Mucosa of descending colon (tissue), 3 donors: ENCODE results near the gene SPDYE6. TPM values are rescaled to one million over a fixed set of nuclear protein-coding genes. Genes with fewer than 3 reads are reported as not detected.
"Not testable (repeated sequence)": the region's sequence is repeated elsewhere in the genome, so short reads cannot be mapped to it uniquely, and the experiment has no call there.

Source experiments
- ATAC-seq: fragments of 200-7000 bp; cut with Tn5 transposase; one replicate; pipeline ENCODE4 v1.9.1; 2020; ENCODE audit warnings: mild to moderate bottlenecking, moderate library complexity
- DNase-seq, 3 donors: peaks; one replicate each; pipeline ENCODE4 v3.0.0-alpha.2; 2020
- H3K36me3 ChIP-seq: fragments of 200-600 bp; one replicate; pipeline ENCODE4 v1.8.0; 2021; ENCODE audit warnings: low read depth, mild to moderate bottlenecking
- H3K4me1 ChIP-seq: fragments of 200-600 bp; one replicate; pipeline ENCODE4 v1.8.0; 2021; ENCODE audit warnings: low read depth, mild to moderate bottlenecking
- H3K4me3 ChIP-seq: fragments of 200-600 bp; one replicate; pipeline ENCODE4 v1.8.0; 2021; ENCODE audit warnings: mild to moderate bottlenecking
- H3K9me3 ChIP-seq: fragments of 200-600 bp; one replicate; pipeline ENCODE4 v1.8.0; 2021; ENCODE audit warnings: mild to moderate bottlenecking
- CTCF ChIP-seq: fragments of 200-600 bp; IDR thresholded peaks from one replicate; pipeline ENCODE4 v1.8.0; 2022; ENCODE audit warnings: antibody characterized with exemption, mild to moderate bottlenecking
- intact Hi-C, 2 donors: fragments of 100-400 bp; cut with DNase I in 1 of 2; cut with micrococcal nuclease in 1 of 2; formaldehyde crosslinking; loops; one replicate each; pipeline versions ENCODE4 v1.11.0 to v1.11.1; 2022; cut with DNase I, micrococcal nuclease
- total RNA-seq, 3 donors: library from RNA; stranded (reverse); fragmentation: NEBNext Ultra II Directional in 2 of 3; extraction: Animal tissue kit (Norgen Biotek cat#: 25700) in 2 of 3; gene quantifications; one replicate each; pipeline versions ENCODE4 v1.2.1 to v1.2.4, GENCODE V29; 2021 to 2023
- donor health status: DM: no; HTN: no; CAD: no; lungs with moderate emphysema.
- donor health status: DM: no; HTN: no; CAD: no.
- donor health status: DM: no; HTN: yes; CAD: no.

The SPDYE6 gene
- total RNA-seq, 3 donors from 2014 or later = not detected

- TF ChIP-seq CTCF = peak; percentile 85
- DNase-seq = peak; percentile 78 to 92 (median 89)
- H3K4me1 ChIP-seq = peaks cover 6% of the 10 kb centered on the region
- ATAC-seq = peak; percentile 96
- H3K36me3 ChIP-seq = no peaks in the 10 kb centered on the region
- H3K4me3 ChIP-seq = no peak overlapping the region
- intact Hi-C loops = loop anchor here in 1 of 2 donors (10.0 kb wide), 1 partner anchor 106 kb away; the partner anchor contains the start of gene SH2B2
- no peaks in the 10 kb centered on the region for H3K9me3 ChIP-seq
Measured at GRCh38 chr7:102390697-102391484, 34.6 kb upstream of the SPDYE6 start.

DNA sequence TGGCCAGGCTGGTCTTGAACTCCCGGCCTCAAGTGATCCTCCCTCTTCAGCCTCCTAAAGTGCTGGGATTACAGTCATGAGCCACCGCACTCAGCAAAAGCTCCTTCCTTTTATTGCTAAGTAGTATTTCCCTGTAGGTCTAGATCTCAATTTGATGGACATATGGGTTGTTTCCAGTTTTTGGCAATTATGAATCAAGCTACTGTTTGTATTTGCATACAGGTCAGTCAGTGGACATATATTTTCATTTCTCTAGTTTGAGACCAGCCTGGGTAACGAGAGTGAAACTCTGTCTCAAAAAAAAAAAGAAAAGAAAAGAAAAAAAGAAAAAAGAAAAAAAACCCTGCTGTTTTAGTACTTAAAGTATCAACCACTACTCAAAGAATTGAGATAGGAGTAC lies 33.6 kb upstream of the SPDYE6 start:
- ATAC-seq = no peak
- H3K4me1 ChIP-seq = no peaks in the 10 kb centered on the region
- no peak for TF ChIP-seq CTCF
- H3K9me3 ChIP-seq = no peaks in the 10 kb centered on the region
- H3K36me3 ChIP-seq = no peaks in the 10 kb centered on the region
- H3K4me3 ChIP-seq = no peak overlapping the region
- intact Hi-C loops = loop anchor here (5.0 to 10.0 kb wide), 2 partner anchors 105 to 108 kb away; partner anchors contain the start of gene SH2B2 (in 1 of the 2)
- DNase-seq = no peak

GRCh38 chr7:102387064-102387463 lies 30.8 kb upstream of the SPDYE6 start:
- no peaks in the 10 kb centered on the region for H3K36me3 ChIP-seq
- ATAC-seq = no peak
- intact Hi-C loops = loop anchor here in 1 of 2 donors (5.0 kb wide), 1 partner anchor 105 kb away; no protein-coding TSS in a partner anchor

GRCh38 chr7:102381696-102382425 lies 25.6 kb upstream of the SPDYE6 start:
- ATAC-seq = not testable (repeated sequence)

More at GRCh38 chr7:102387064-102387463, 30.8 kb upstream of the SPDYE6 start:
- no peaks in the 10 kb centered on the region for H3K9me3 ChIP-seq
- no peaks in the 10 kb centered on the region for H3K4me1 ChIP-seq
- no peak for TF ChIP-seq CTCF
- DNase-seq = no peak
- H3K4me3 ChIP-seq = no peak overlapping the region

GRCh38 chr7:102380837-102381236 lies 24.6 kb upstream of the SPDYE6 start:
- intact Hi-C loops, H3K4me1 ChIP-seq, H3K36me3 ChIP-seq, DNase-seq, H3K4me3 ChIP-seq, H3K9me3 ChIP-seq, ATAC-seq: not testable (repeated sequence)

More at GRCh38 chr7:102381696-102382425, 25.6 kb upstream of the SPDYE6 start:
- H3K4me1 ChIP-seq, H3K36me3 ChIP-seq, intact Hi-C loops, H3K4me3 ChIP-seq, DNase-seq, H3K9me3 ChIP-seq: not testable (repeated sequence)

DNA sequence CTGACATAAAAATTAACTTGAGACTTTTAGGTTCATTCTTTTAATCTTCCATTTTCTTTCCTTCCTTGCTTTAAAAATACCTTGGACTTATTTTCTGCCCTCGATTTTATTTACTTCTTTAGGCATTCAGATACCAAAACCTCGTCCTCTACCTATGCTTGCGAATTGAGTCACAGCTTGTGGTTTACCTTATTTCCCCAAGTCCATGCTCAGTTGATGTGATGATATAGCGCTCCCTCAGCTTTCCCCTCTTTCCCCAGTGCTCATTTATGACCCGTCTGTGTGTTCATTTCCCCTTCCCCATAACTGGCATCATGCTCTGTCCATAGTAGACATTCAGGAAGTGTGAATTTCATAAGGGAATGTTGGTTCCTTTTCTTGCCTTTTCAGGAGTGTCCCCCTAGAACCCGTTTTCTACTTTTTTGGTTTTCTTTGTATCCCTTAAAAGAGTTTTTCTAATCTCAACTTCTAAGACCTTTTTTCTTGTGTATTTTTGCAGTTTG lies 20.8 kb upstream of the SPDYE6 start:
- DNase-seq = no peak
- Histone ChIP-seq H3K4me3 (no peak overlapping the region), H3K9me3 (no peaks in the 10 kb centered on the region), H3K4me1 (no peaks in the 10 kb centered on the region), H3K36me3 (peaks cover 8% of the 10 kb centered on the region)
- ATAC-seq = no peak
- no peak for TF ChIP-seq CTCF
- intact Hi-C loops = no loop called here

DNA sequence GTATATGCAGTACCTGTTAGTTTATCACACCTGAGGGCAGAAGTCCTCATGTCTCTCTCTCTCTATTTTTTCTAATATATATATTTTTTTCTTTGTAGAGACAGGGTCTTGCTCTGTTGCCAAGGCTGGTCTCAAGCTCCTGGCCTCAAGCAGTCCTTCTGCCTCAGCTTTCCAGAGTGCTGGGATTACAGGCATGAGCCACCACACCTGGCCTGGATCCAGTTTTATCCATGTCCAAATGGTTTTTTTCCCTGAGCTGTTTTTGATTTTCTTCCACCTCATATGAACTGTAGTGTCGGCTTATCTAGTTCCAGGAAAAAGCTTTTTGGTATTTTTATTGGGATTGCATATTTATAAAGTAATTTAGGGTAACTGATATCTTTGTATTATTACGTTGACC lies 16.6 kb upstream of the SPDYE6 start:
- ATAC-seq, H3K9me3 ChIP-seq, H3K4me1 ChIP-seq, H3K36me3 ChIP-seq, DNase-seq, H3K4me3 ChIP-seq, intact Hi-C loops: not testable (repeated sequence)

GRCh38 chr7:102370038-102370437 lies 13.8 kb upstream of the SPDYE6 start:
- ATAC-seq, H3K9me3 ChIP-seq, intact Hi-C loops, H3K4me1 ChIP-seq, DNase-seq, H3K36me3 ChIP-seq, H3K4me3 ChIP-seq: not testable (repeated sequence)

DNA sequence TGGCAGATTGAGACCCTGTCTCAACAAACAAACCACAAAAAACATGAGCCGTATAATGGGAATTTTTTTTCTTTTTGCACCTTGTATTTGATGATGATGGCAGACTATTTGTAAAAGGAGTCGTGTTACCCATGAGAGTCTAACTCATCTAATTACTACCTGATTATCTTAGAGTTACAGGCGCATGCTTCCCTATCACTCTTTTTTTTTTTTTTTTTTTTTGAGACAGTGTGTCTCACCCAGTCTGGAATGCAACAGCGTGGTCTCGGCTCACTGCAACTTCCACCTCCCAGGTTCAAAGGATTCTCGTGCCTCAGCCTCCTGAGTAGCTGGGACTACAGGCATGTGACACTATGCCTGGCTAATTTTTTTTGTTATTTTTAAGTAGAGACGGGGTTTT lies 9.1 kb upstream of the SPDYE6 start:
- DNase-seq, H3K4me3 ChIP-seq, H3K36me3 ChIP-seq, H3K9me3 ChIP-seq, intact Hi-C loops, ATAC-seq, H3K4me1 ChIP-seq: not testable (repeated sequence)
